Dermis microvascular lymphatic vessel endothelial cell (primary cell): Measurements from ENCODE around the gene DIAPH2. TPM values are rescaled to one million over a fixed set of nuclear protein-coding genes. Genes with fewer than 3 reads are reported as not detected.
"Not testable (repeated sequence)": the region's sequence is repeated elsewhere in the genome, so short reads cannot be mapped to it uniquely, and the experiment has no call there.

ENCODE experiments used
- DNase-seq, 2 donors: peaks; one replicate each; pipeline versions ENCODE4 v3.0.0 to v3.0.0-alpha.2; 2010; ENCODE audit warnings: low read depth in 2 of 2
- total RNA-seq: library from RNA; depleted of rRNA; stranded (reverse); fragments of >200 nt; gene quantifications from 2 replicates; pipeline ENCODE4 v1.2.1, GENCODE V29; 2014

The DIAPH2 gene
- total RNA-seq: 16.2 and 17.8 TPM in 2 replicates

DNA sequence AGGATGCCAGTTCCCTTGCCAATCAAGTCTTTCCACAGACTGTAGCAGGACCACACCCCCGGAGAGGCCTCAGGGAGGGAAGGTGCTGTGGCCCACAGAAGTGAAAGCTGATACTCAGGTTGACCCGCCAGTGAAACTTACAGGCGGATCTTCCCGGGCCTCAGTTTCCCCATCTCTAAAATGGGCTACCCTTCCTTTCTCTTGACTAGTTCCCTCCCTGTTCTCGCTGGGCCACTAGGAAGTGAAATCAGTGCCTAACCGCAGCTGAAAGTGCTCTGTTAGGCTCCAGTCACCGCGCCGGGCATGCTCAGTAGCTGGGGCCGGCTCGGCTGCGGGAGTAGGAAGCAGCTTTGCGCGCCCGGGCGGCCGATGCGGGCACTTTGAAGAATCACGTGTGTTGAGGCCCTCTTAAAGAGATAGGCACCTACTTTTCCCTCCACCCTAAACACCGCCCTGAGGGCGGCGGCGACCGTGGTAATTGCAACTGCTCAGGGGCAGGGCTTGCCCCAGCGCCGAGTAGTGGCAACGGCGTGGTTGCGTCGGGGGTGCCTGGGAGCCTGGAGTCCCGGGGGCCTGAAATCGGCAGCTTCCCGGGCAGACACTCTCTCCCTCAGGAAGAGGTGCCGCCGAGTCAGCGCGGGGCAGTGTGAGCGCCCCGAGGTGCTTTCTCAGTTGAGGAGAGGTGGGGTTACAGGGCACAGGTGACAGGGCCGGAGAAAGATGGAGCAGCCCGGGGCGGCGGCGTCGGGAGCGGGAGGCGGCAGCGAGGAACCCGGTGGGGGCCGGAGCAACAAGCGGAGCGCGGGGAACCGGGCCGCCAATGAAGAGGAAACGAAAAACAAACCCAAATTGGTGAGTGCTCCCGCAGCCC lies at the start of gene DIAPH2:
Gene DIAPH2, plus strand, starts transcription at position 504 of the 871 bp plus-strand sequence.
- DNase-seq: peak; percentile 51 to 81

DNA sequence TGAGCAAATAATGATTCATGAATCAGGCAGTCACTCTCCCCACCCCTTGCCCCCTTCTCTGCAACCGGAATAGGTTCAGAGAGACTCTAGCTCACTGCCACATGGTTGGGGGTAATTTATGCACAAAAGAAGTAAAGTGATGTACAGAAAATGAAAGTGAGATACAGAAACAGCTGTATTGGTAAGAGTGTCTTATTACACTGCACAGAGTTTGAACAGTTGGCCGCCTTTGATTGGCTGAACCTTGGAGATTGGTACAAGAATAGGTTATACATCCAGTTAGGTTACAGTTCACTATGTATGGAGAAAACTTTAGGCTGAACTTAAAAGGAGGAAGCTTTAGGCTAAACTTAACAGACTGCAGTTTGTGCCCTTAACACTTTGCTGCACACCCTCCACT lies 34.6 kb upstream of the DIAPH2 start:
- no peak for DNase-seq

DNA sequence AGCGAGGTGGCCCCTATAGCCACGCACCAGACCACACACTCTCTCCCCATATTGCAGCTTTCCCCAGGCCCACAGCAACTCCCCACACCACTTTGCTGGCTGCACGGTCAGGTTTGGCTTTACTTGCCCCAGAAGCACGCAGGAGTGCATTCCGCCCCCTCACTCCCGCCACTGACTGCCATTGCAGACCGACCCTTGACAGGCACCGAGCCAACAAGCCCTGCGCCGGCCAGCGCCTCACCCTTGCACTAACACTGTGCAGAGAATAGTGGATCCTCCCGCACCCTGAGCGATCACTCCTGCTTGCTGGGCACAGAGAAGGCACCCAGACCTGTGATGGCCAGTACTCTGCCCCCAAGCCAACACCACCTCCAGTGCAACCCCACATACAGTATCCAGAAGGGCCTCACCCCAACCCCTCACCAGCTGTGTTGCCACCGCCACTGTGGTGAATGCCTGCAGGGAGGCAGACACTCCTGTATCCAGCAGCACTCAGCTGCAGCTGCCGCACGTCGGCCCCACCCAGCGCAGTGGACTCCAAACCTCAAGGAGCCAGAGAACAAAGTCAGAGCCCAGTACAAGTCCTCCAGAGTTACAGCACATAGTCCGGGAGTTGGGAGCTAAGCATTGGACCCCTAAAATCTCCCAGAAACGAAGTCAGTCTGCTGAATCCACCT lies 28.6 kb upstream of the DIAPH2 start:
- DNase-seq: no peak

DNA sequence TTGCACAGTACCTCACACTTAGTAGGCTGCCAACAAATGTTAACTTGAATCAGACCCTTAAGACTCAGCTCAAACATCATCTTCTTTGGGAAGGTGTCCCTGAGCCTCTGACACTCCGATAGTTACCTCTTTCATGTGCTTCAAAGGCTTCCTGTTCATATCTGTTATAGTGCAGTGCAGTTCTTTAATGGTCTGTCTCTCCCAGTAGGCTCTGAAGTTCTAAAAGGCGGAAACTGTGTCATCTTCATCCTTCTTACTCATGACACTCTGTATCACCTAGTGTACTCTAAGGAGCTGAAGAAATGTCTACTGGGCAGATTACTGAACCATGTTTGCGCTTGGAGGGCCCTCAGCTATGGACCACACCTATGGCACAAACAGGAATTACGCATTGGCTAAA lies 2.1 kb upstream of the DIAPH2 start:
- no peak for DNase-seq

DNA sequence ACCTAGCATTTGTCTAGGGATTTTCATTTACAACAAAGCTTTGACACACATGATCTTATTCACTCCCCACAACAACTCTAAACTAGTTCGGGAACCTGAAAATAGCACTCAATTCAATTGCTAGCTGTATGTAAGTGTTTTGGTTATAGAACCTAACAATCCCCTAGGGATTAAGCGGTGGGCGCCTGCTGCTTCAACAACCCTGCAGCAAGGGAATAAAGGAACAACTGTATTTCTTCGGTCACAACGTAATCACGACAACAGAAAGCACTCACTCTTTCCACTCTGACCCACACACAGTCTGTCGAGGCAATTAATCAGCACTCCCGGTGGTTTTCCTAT lies 674 bp upstream of the DIAPH2 start:
- peak; percentile 20 to 57 for DNase-seq

DNA sequence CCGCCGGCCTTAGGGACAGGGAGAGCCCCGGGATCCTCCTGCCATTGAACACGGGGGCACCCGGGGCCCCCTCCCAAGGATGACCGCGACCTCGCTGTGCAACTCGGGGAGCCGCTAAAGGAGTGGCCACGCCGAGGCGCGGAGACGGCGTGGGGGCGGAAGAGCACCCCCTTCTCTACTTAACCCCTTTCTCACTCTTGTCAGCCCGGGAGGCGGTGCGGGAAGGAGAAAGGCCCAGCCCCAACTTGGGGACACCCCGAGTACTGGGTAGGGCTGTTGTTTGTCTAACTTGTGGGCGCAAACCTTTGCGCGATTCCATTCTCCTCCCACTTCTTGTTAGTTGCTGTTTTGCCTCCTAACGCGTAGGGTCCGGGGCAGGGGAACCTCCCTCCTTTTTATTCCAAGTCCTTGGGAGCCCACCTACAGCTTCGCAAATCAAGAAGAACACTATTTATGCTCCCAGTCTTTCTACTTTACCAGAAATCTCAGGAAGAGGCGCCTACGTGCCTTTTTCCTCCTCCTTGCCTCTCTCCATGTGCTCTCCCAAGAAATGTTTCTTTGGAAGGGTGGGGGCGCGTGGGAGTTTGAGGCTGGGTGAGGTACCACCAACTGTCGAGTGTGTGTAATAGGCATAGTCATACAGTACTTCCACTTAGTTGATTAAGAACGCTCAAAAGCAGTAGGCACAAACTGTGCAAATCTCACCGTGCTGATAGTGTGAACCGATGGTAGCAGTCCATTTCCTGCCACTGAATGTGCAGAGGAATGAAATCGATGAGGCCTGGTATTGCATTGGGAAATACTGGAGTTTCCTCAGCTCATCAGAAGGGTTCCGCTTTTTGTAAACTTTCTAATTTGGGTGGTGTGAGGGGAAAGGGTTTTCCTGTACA lies 813 bp downstream of the DIAPH2 start:
- DNase-seq: peak in 1 of 2 donors; percentile 58

DNA sequence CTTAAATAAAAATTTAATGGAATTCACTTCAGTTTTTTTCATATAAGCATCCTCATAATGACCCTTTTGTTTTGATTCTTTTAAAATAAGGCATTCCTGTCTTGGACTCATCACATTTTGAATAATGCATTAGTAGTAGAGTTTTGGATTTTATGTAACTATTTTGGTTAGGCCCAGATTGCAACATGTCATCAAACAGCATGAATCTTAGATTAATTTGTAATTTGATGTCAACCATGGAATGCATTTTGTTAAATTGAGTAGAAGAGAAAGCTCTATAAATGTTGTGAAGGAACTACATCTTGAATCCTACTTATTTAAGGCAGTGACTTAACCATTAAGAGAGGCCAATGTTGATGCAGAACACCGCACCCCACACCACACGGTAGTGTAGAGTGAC lies 3.1 kb downstream of the DIAPH2 start:
- DNase-seq: no peak

DNA sequence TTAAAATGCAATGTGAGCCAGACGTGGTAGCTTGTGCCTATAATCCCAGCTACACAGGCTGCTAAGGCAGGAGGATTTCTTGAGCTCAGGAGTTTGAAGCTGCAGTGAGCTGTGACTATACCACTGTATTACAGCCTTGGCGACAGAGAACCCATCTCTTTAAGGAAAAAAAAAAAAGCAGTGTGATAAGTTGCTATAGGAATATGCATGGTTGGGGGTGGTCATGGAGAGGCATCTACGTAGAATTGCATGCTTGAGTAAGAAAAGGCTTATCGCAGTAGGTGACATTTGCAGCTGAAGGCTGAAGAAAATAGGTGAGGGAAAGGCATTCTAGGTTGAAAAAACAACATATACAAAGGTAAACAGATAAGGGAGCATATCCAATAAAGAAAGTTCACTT lies 4.1 kb downstream of the DIAPH2 start:
- DNase-seq: no peak

DNA sequence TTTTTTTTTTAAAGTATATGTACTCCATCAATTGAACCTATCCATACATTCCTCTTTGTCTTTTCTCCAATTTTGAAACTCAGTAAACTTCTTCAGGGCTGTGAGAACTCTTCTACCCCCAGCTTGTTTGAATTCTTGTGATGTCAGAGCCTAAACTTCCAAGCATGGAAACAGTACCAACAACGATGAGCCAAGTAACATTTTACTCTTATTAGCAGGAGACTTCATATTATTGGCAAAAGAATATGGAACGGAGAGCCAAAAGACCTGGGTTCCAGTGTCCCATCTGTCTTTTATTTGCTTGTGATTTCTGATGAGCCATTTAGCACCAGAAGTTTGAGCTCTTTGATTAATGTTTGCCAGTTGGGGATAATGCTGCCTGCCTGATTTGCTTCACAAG lies 5.3 kb downstream of the DIAPH2 start:
- no peak for DNase-seq

DNA sequence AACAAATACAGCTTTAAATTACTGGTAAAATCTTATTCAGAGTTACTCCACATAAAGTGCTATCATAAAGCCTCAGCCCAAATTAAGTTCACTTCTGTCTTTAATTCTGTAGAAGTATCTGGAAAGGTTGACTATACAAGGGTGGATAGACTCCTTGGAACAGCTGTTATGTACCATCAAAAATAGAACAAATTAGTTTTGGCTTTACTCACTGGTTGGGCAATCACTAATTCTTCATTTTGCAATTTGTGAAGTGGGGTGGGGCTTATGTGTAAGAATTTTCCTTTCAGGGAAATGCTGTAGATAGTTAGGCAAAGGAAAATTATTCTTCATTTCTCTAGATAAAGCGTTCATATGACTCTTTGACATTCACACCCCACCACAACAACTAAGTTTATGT lies 7.8 kb downstream of the DIAPH2 start:
- DNase-seq: no peak

DNA sequence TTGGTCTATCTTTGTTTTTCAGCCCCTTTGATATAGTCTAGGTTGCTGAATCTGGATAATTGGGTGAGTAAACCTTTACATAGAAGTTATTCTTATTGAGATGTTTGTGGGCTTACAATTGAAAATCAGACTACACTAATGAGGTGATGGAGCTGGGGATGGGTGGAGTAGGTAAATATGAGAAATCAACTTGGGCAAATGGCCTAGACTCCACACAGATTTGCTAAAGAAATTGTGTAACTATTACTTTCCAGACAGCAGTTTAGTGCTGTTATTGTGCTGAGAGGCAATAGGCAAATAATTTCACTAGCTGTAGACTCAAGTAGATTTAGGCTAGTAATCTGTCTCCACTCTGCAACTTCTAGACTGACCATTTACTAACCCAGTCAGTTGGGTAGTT lies 8.2 kb downstream of the DIAPH2 start:
- no peak for DNase-seq

DNA sequence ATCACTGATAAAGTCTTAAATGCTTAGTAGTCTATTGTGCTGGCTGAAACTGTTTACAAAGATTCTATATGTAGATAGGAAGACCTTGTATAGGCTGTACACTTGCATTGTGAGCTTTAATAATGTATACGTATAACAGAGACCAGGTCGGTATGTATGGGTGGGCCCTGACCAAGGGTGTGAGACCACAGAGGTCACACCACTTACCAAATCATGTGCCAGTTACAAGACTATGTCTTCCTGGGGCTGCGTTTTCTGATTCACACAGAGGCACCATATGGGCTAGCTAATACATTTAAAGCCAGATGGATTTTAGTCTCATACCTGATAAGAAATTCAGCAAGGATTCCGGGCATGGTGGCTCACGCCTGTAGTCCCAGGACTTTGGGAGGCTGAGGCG lies 8.8 kb downstream of the DIAPH2 start:
- DNase-seq: no peak

DNA sequence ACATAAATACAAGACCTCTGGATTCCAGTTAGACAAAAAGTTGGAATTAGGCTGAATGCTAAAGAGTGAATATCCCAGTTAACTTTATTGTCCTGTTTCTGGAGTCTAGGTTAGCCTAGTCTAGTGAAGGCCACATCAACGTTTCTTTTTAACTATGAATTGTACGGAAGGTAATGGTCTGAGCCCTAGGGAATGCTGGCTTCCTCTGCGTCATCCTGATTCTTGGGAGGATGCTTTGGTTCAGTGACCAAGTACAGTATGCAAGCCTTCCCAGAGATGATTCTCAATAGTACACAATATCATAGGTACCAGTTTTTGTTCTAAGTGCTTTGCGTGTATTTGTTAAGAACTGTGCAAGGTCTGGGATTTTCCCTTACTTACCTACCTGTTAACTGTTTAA lies 11.8 kb downstream of the DIAPH2 start:
- no peak for DNase-seq

DNA sequence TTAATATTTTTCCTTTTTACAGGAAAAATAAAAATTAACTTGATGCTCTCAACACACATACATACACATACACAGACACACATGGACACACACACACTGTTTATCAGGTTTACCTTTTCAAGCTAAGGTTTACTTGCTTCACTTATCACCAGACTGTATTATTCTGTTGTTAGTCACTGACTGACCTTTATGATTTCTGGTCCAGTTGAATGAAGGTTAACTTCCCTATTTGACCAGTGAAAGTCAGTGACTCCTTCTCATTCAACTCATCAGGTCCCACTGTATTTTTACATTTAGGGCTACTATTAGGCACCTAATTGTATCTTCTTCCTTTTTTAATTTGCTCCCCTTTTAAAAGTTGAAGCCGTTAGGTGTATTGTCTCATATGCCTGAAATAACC lies 16.0 kb downstream of the DIAPH2 start:
- DNase-seq: no peak

DNA sequence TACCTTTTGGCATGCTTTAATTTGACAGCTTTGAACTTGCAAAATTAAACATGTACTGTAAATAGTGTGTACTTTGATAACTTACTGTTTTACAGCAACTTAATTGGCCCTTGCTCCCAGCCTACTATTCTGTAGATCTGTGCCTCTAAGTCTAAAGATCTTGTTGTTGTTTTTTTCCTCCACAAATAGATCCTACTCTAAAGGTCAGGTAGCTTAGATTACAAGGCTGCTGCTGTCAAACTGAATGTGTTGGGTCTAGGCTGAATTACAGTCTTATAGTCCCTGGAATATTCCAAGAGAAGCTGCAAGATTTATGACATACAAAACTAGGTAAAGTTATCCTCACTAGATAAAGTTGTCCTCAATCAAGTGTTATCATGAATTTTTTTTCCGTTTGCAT lies 18.7 kb downstream of the DIAPH2 start:
- no peak for DNase-seq

DNA sequence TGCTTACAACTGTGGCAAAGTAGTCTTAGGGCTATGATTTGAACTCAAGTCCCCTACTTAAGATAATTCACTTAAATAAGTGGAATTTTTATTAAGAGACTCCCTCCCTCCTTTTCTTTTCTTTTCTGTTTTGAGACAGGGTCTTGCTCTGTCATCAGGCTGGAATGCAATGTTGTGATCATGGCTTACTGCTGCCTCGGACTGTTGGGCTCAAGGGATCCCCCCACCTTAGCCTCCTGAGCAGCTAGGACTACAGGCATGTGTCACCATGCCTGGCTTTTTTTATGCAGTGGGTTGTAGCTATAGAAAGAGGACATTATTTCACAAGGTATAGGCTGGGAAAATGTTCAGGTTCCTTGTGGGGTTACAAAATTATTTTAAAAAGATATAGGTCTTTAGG lies 19.2 kb downstream of the DIAPH2 start:
- peak in 1 of 2 donors; percentile 32 for DNase-seq

DNA sequence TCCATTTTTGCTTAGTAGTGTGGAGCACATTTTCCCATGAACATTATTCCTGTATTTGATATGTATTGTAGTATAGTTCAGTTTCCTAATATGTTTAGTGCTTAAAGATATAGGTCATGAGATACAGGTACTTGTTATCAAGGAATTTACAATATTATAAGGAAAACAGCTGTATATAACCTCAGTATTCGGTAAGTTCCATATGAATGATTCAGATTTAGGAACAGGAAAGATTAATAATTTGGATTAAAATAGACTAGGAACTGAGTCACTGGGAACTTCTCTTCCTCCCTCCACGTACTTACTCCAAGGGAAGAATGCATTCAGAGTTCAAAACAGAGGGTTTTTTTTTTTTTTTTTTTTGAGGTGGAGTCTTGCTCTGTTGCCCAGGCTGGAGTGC lies 20.0 kb downstream of the DIAPH2 start:
- DNase-seq: peak in 1 of 2 donors; percentile 63

DNA sequence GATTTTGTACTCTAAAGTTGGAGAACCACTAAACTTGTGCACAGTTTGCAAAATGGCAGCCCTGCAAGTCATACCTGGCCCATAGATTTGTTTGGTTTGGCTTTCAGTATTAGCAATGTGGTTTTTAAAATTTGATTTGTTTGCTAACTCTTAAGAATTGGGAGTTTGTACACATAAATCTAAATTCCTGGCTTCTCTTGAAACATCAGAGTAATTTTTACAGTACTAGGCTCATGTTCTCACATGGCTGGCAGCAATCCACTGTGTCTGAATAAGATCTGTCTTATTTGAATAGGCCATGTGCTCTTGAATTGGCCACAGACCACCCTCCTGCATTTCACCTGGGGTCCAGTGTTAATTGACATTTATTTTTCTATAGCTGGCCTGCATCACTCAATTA lies 21.3 kb downstream of the DIAPH2 start:
- no peak for DNase-seq

DNA sequence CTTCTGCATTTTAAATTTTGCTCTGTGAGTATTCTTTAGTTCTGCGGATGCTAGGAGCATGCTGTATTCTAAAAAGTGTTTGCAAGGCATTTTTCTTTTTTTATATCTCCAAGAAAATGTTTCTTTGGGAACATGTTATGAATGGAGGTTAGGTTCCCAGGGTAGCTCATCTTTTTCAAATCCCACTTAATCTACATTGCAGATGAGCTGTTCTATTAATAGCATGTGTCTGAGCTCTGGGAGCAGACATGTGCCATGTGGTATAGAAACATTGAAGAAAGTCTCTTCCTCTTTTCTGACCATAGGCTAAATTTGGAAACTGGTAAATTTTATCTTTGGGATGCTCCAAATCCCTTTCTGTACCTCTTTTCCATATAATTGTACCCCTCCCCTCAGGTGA lies 23.2 kb downstream of the DIAPH2 start:
- no peak for DNase-seq

DNA sequence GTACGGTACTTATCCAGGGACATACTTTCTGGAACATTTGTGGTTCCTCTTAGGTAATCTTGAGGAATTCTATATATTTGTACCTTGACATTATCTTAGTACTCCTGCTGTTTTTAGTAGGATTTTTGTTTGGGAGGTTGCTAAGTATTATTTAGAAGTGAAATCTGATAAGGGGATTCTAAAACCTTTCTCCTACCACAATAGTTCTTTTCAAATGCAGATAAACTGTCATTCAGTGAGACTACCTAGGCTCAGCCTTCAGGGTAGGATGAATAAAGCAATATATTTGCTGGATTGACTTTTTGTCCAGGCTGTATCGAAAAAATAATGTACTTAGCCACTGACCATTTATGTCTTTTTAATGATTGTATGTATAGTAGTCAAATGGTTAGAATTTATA lies 25.4 kb downstream of the DIAPH2 start:
- DNase-seq: no peak

DNA sequence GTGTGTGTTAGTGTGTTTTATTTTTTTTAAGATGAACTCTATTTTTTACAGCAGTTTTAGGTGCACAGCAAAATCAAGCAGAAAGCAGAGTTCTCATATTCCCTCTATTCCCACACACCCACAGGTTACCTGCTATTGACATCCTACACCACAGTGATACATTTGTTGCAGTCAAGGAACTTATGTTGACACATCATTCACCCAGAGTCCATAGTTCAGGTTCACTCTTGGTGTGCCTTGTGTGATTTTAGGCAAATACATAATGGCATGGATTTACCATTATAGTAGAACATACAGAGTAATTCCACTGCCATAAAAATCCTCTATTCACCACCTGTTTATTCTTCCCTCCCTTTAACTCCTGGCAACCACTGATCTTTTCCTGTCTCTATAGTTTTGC lies 28.7 kb downstream of the DIAPH2 start:
- no peak for DNase-seq

DNA sequence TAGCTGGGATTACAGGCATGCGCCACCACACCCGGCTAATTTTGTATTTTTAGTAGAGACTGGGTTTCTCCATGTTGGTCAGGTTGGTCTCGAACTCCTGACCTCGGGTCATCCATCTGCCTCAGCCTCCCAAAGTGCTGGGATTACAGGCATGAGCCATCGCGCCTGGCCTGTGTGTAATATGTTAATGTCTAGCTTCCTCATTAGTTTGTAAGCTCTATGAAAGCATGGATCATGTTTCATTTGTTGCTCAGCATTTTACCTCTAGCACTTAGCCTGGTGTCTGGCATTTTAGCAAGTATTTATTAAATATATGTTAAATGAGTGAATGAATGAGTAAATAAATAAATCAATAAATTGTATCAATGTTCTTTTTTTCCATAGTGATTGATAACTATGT lies 29.8 kb downstream of the DIAPH2 start:
- DNase-seq: not testable (repeated sequence)
